ENCODE results near the gene ZNF625.
"Not testable (repeated sequence)": the region's sequence is repeated elsewhere in the genome, so short reads cannot be mapped to it uniquely, and the experiment has no call there.

Gene ZNF625

GRCh38 chr19:12137221-12137940 is 19.2 kb downstream of the ZNF625 start:
- no peak for DNase-seq

- DNase-seq: no peak
These were observed 23.5 kb downstream of the ZNF625 start for GRCh38 chr19:12133069-12133468.

- no peak for DNase-seq
These were observed 29.8 kb downstream of the ZNF625 start for GRCh38 chr19:12126707-12127106.

- DNase-seq: no peak
These were observed 39.1 kb downstream of the ZNF625 start for GRCh38 chr19:12117201-12117970.

- no peak for DNase-seq
These were observed 43.4 kb downstream of the ZNF625 start for GRCh38 chr19:12113121-12113520.

GRCh38 chr19:12112701-12113100 is 43.8 kb downstream of the ZNF625 start:
- DNase-seq: no peak

- no peak for DNase-seq
These were observed 44.4 kb downstream of the ZNF625 start for GRCh38 chr19:12111943-12112637.

GRCh38 chr19:12111176-12111575 is 45.4 kb downstream of the ZNF625 start:
- no peak for DNase-seq

GRCh38 chr19:12103909-12104308 is 52.6 kb downstream of the ZNF625 start:
- not testable (repeated sequence) for DNase-seq

- DNase-seq: no peak
These were observed 58.5 kb downstream of the ZNF625 start for GRCh38 chr19:12098040-12098439.

- DNase-seq: no peak
These were observed 61.3 kb downstream of the ZNF625 start for GRCh38 chr19:12095111-12095790.

All from NCI-H2171 (cell line).